Keratinocyte (primary cell): ENCODE data around the gene MRPL49.

Experiments
- CTCF ChIP-seq, 3 experiments: IDR thresholded peaks in 1 of 3; conservative IDR thresholded peaks in 1 of 3; optimal IDR thresholded peaks in 1 of 3; 2 replicates in 2 of 3; 3 replicates in 1 of 3; pipeline versions ENCODE3 to v1.5.1; 2011; ENCODE audit warnings: low read length in 3 of 3, mild to moderate bottlenecking in 3 of 3, moderate library complexity in 2 of 3, control low read depth in 1 of 3, inconsistent platforms in 1 of 3; ENCODE audit not compliant: insufficient read depth in 2 of 3; ENCODE audit errors: extremely low read depth in 1 of 3
- EZH2 ChIP-seq: IDR thresholded peaks from one replicate; pipeline ENCODE4 v1.6.1; 2012; ENCODE audit warnings: inconsistent platforms, mild to moderate bottlenecking, low read length, moderate library complexity

- TF ChIP-seq EZH2 (no peak), CTCF (optimal IDR thresholded peaks at IDR 0.05 in 1 of 3, IDR thresholded peaks at IDR 0.05 in 1 of 3, conservative IDR thresholded peaks at IDR 0.05 in 1 of 3; ENCODE audit: extremely low read depth in 1 of 3, insufficient read depth in 2 of 3, low read length in 3 of 3) (no peak)
Measured at GRCh38 chr11:65165410-65166317, 43.5 kb downstream of the MRPL49 start.
